Ishikawa (cell line): Measurements from ENCODE around the gene PARVG.

Experiments
- CEBPB ChIP-seq: IDR thresholded peaks from 2 replicates; pipeline ENCODE4 v1.6.1; 2012
- CREB1 ChIP-seq: IDR thresholded peaks from 2 replicates; pipeline ENCODE4 v1.6.1; 2012; ENCODE audit warnings: low read depth
- EGR1 ChIP-seq: IDR thresholded peaks from 2 replicates; pipeline ENCODE4 v1.6.1; 2012
- EP300 ChIP-seq: IDR thresholded peaks from 2 replicates; pipeline ENCODE4 v1.6.1; 2012; ENCODE audit warnings: borderline replicate concordance
- FOXM1 ChIP-seq: IDR thresholded peaks from 2 replicates; pipeline ENCODE4 v1.6.1; 2012; ENCODE audit warnings: low read depth, borderline replicate concordance
- MAX ChIP-seq: IDR thresholded peaks from 2 replicates; pipeline ENCODE4 v1.6.1; 2012
- NFIC ChIP-seq: IDR thresholded peaks from 2 replicates; pipeline ENCODE4 v1.6.1; 2012
- RAD21 ChIP-seq: IDR thresholded peaks from 2 replicates; pipeline ENCODE4 v1.6.1; 2012; ENCODE audit warnings: low read depth
- REST ChIP-seq: IDR thresholded peaks from 2 replicates; pipeline ENCODE4 v1.6.1; 2012; ENCODE audit warnings: low read depth, mild to moderate bottlenecking
- TAF1 ChIP-seq: IDR thresholded peaks from 2 replicates; pipeline ENCODE4 v1.6.1; 2012; ENCODE audit warnings: low read depth, mild to moderate bottlenecking
- TCF12 ChIP-seq: IDR thresholded peaks from 2 replicates; pipeline ENCODE4 v1.6.1; 2012; ENCODE audit warnings: low read depth
- TEAD4 ChIP-seq: IDR thresholded peaks from 2 replicates; pipeline ENCODE4 v1.6.1; 2012
- YY1 ChIP-seq: IDR thresholded peaks from 2 replicates; pipeline ENCODE4 v1.6.1; 2012; ENCODE audit warnings: low read depth
- ZBTB7A ChIP-seq: IDR thresholded peaks from 2 replicates; pipeline ENCODE4 v1.6.1; 2012; ENCODE audit warnings: low read depth

- no peak for TF ChIP-seq TEAD4
- TF ChIP-seq TAF1, result no peak
- TF ChIP-seq TCF12, result no peak
- no peak for TF ChIP-seq FOXM1
- TF ChIP-seq EP300, result no peak
- no peak for TF ChIP-seq NFIC
- no peak for TF ChIP-seq EGR1
- TF ChIP-seq REST, result no peak
- TF ChIP-seq MAX, result no peak
- no peak for TF ChIP-seq RAD21
- TF ChIP-seq YY1, result no peak
- no peak for TF ChIP-seq CREB1
- no peak for TF ChIP-seq ZBTB7A
- TF ChIP-seq CEBPB, result no peak
Observed at GRCh38 chr22:44161673-44162072, 19.1 kb upstream of the PARVG start.
